Osteocyte (in vitro differentiated cells): ENCODE measurements around the gene MICU1. TPM values are rescaled to one million over a fixed set of nuclear protein-coding genes. Genes with fewer than 3 reads are reported as not detected.

Experiments used
- DNase-seq: peaks from one replicate; pipeline ENCODE4 v3.0.0; 2021; ENCODE audit warnings: mixed read lengths; ENCODE audit not compliant: unreplicated experiment; ENCODE audit errors: extremely low spot score
- H3K27ac Mint-ChIP-seq: one replicate; pipeline ENCODE4 v1.8.0; 2021; ENCODE audit warnings: mild to moderate bottlenecking, mixed read lengths; ENCODE audit not compliant: unreplicated experiment
- H3K27me3 Mint-ChIP-seq: one replicate; pipeline ENCODE4 v1.8.0; 2021; ENCODE audit warnings: mixed read lengths; ENCODE audit not compliant: unreplicated experiment
- H3K36me3 Mint-ChIP-seq: one replicate; pipeline ENCODE4 v1.8.0; 2021; ENCODE audit warnings: mixed read lengths; ENCODE audit not compliant: unreplicated experiment
- H3K4me1 Mint-ChIP-seq: one replicate; pipeline ENCODE4 v1.8.0; 2021; ENCODE audit warnings: mixed read lengths; ENCODE audit not compliant: unreplicated experiment
- H3K4me3 Mint-ChIP-seq: one replicate; pipeline ENCODE4 v1.8.0; 2021; ENCODE audit warnings: mild to moderate bottlenecking, moderate library complexity, mixed read lengths; ENCODE audit not compliant: unreplicated experiment
- H3K9me3 Mint-ChIP-seq: one replicate; pipeline ENCODE4 v1.8.0; 2021; ENCODE audit warnings: mixed read lengths; ENCODE audit not compliant: unreplicated experiment
- CTCF ChIP-seq: fragments of 200-600 bp; sonication (generic); IDR thresholded peaks from 2 replicates; pipeline ENCODE4 v1.5.0; 2021; ENCODE audit warnings: antibody characterized with exemption, mild to moderate bottlenecking, moderate library complexity
- total RNA-seq: library from RNA; stranded (reverse); gene quantifications from 2 replicates; pipeline ENCODE4 v1.2.1, GENCODE V29; 2021

The MICU1 gene
- total RNA-seq, 1 donor from 2014 or later = 58.9 TPM

- H3K27me3 Mint-ChIP-seq = no peaks in the 10 kb centered on the region
Observed at GRCh38 chr10:72392571-72392970, 233.3 kb downstream of the MICU1 start.

GRCh38 chr10:72390764-72391163 is 235.1 kb downstream of the MICU1 start:
- Mint-ChIP-seq H3K9me3 (no peaks in the 10 kb centered on the region), H3K4me1 (no peaks in the 10 kb centered on the region), H3K27me3 (no peaks in the 10 kb centered on the region), H3K36me3 (peaks cover 15% of the 10 kb centered on the region), H3K27ac (no peak overlapping the region), H3K4me3 (no peak overlapping the region)
- no peak for DNase-seq
- TF ChIP-seq CTCF = no peak

More at GRCh38 chr10:72392571-72392970, 233.3 kb downstream of the MICU1 start:
- Mint-ChIP-seq H3K9me3 (peaks cover 4% of the 10 kb centered on the region), H3K4me1 (no peaks in the 10 kb centered on the region), H3K4me3 (no peak overlapping the region), H3K27ac (no peak overlapping the region), H3K36me3 (peaks cover 24% of the 10 kb centered on the region)
- DNase-seq = no peak
- no peak for TF ChIP-seq CTCF

- Mint-ChIP-seq H3K27ac (no peak overlapping the region), H3K36me3 (peaks cover 12% of the 10 kb centered on the region), H3K9me3 (no peaks in the 10 kb centered on the region), H3K4me3 (no peak overlapping the region), H3K4me1 (no peaks in the 10 kb centered on the region), H3K27me3 (no peaks in the 10 kb centered on the region)
- TF ChIP-seq CTCF = no peak
- DNase-seq = no peak
Observed at GRCh38 chr10:72389716-72390115, 236.2 kb downstream of the MICU1 start.

GRCh38 chr10:72389014-72389413 is 236.9 kb downstream of the MICU1 start:
- Mint-ChIP-seq H3K27me3 (no peaks in the 10 kb centered on the region), H3K9me3 (no peaks in the 10 kb centered on the region), H3K36me3 (peaks cover 12% of the 10 kb centered on the region)

GRCh38 chr10:72388062-72388461 is 237.8 kb downstream of the MICU1 start:
- no peak overlapping the region for H3K27ac Mint-ChIP-seq
- no peak for TF ChIP-seq CTCF
- H3K27me3 Mint-ChIP-seq = no peaks in the 10 kb centered on the region
- H3K9me3 Mint-ChIP-seq = no peaks in the 10 kb centered on the region
- DNase-seq = no peak
- no peaks in the 10 kb centered on the region for H3K4me1 Mint-ChIP-seq
- H3K4me3 Mint-ChIP-seq = no peak overlapping the region
- peaks cover 9% of the 10 kb centered on the region for H3K36me3 Mint-ChIP-seq

More at GRCh38 chr10:72389014-72389413, 236.9 kb downstream of the MICU1 start:
- no peak for TF ChIP-seq CTCF
- no peaks in the 10 kb centered on the region for H3K4me1 Mint-ChIP-seq
- H3K4me3 Mint-ChIP-seq = no peak overlapping the region
- DNase-seq = no peak
- no peak overlapping the region for H3K27ac Mint-ChIP-seq
